ENCODE data around the gene TSHR.

Gene TSHR

DNA sequence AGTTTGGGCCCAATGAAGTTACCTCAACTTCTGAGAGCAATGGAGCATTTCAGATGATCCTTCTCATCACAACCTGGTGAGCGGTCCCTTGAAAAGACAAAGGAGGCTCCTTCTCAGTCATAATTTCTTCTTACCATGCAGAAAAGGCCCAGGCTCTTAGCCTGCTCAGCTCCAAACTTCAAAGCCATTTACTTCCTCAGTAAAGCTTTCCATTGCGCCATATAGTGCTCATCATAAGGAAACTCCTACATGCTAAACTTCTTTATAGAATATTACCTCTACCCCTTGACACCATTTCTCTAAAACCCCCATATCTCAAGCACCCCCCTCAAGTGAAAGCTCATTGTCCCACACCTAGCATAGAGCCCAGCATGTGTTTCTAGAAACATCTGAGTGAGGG lies 138.2 kb downstream of the TSHR start:
- TF ChIP-seq GABPA (IDR thresholded peaks at IDR 0.05; ENCODE audit: low read depth) (no peak), POLR2AphosphoS5 (IDR thresholded peaks at IDR 0.05; ENCODE audit: low read depth) (no peak), SPI1 (IDR thresholded peaks at IDR 0.05; ENCODE audit: borderline replicate concordance, low read depth) (no peak)
- TF ChIP-seq, protein P1, sequence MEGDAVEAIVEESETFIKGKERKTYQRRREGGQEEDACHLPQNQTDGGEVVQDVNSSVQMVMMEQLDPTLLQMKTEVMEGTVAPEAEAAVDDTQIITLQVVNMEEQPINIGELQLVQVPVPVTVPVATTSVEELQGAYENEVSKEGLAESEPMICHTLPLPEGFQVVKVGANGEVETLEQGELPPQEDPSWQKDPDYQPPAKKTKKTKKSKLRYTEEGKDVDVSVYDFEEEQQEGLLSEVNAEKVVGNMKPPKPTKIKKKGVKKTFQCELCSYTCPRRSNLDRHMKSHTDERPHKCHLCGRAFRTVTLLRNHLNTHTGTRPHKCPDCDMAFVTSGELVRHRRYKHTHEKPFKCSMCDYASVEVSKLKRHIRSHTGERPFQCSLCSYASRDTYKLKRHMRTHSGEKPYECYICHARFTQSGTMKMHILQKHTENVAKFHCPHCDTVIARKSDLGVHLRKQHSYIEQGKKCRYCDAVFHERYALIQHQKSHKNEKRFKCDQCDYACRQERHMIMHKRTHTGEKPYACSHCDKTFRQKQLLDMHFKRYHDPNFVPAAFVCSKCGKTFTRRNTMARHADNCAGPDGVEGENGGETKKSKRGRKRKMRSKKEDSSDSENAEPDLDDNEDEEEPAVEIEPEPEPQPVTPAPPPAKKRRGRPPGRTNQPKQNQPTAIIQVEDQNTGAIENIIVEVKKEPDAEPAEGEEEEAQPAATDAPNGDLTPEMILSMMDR (IDR thresholded peaks at IDR 0.05; ENCODE audit: insufficient read depth, low read length), result no peak
- TF ChIP-seq, protein P2, sequence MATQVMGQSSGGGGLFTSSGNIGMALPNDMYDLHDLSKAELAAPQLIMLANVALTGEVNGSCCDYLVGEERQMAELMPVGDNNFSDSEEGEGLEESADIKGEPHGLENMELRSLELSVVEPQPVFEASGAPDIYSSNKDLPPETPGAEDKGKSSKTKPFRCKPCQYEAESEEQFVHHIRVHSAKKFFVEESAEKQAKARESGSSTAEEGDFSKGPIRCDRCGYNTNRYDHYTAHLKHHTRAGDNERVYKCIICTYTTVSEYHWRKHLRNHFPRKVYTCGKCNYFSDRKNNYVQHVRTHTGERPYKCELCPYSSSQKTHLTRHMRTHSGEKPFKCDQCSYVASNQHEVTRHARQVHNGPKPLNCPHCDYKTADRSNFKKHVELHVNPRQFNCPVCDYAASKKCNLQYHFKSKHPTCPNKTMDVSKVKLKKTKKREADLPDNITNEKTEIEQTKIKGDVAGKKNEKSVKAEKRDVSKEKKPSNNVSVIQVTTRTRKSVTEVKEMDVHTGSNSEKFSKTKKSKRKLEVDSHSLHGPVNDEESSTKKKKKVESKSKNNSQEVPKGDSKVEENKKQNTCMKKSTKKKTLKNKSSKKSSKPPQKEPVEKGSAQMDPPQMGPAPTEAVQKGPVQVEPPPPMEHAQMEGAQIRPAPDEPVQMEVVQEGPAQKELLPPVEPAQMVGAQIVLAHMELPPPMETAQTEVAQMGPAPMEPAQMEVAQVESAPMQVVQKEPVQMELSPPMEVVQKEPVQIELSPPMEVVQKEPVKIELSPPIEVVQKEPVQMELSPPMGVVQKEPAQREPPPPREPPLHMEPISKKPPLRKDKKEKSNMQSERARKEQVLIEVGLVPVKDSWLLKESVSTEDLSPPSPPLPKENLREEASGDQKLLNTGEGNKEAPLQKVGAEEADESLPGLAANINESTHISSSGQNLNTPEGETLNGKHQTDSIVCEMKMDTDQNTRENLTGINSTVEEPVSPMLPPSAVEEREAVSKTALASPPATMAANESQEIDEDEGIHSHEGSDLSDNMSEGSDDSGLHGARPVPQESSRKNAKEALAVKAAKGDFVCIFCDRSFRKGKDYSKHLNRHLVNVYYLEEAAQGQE (IDR thresholded peaks at IDR 0.05; ENCODE audit: insufficient replicate concordance, low read depth), result no peak
- Histone ChIP-seq H3K27me3 (ENCODE audit: insufficient read depth, poor library complexity, severe bottlenecking) (no peaks in the 10 kb centered on the region), H3K27ac (replicated peaks) (no peak overlapping the region), H3K4me3 (replicated peaks; ENCODE audit: insufficient read depth, low read length) (no peak overlapping the region)
- peak in 1 of 2 experiments; percentile 12 for DNase-seq (ENCODE audit: low read depth in 1 of 2, low spot score in 1 of 2)

DNA sequence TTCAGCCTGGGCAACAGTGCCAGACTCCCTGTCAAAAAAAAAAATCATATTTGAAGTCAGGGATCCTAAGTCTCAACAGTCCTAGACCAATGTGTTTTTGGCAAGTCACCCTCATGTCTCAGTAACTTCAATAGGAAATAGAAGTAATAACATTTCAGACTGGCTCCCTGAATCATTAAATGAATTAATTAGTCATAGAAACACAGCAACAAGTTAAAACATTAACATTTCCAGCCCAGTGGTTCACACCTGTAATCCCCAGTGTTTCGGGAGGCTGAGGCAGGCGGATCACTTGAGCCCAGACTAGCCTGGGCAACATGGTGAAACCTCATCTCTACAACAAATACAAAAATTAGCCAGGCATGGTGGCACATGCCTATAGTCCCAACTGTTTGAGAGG lies 140.1 kb downstream of the TSHR start:
- Histone ChIP-seq H3K4me3 (replicated peaks; ENCODE audit: insufficient read depth, low read length) (no peak overlapping the region), H3K27me3 (ENCODE audit: insufficient read depth, poor library complexity, severe bottlenecking) (no peaks in the 10 kb centered on the region), H3K27ac (replicated peaks) (no peak overlapping the region)
- DNase-seq (ENCODE audit: low read depth in 1 of 2, low spot score in 1 of 2), result no peak
- TF ChIP-seq, protein P2 (IDR thresholded peaks at IDR 0.05; ENCODE audit: insufficient replicate concordance, low read depth), result no peak
- TF ChIP-seq SPI1 (IDR thresholded peaks at IDR 0.05; ENCODE audit: borderline replicate concordance, low read depth), result no peak
- no peak for TF ChIP-seq POLR2AphosphoS5 (IDR thresholded peaks at IDR 0.05; ENCODE audit: low read depth)
- TF ChIP-seq GABPA (IDR thresholded peaks at IDR 0.05; ENCODE audit: low read depth), result no peak
- TF ChIP-seq, protein P1 (IDR thresholded peaks at IDR 0.05; ENCODE audit: insufficient read depth, low read length), result no peak

DNA sequence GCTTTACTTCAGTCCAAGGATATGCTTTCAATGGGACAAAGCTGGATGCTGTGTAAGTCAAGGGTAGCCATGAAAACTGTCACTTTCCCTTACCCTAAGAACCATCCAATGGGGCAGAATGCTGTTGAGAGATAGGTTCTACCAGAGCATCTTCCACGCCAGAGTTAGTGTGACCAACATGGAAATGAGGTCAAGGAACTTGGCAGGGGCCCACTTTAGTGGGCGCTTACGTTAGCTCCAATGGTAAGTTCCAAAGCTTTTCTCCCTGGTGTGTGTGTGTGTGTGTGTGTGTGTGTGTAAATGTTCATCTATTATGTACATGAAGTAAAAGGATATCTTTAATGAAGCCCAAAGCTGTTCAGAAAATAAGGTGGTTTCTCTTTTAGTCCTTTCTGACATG lies 141.2 kb downstream of the TSHR start:
- no peak for TF ChIP-seq SPI1 (IDR thresholded peaks at IDR 0.05; ENCODE audit: borderline replicate concordance, low read depth)
- TF ChIP-seq, protein P2 (IDR thresholded peaks at IDR 0.05; ENCODE audit: insufficient replicate concordance, low read depth), result no peak
- no peak for TF ChIP-seq POLR2AphosphoS5 (IDR thresholded peaks at IDR 0.05; ENCODE audit: low read depth)
- TF ChIP-seq, protein P1 (IDR thresholded peaks at IDR 0.05; ENCODE audit: insufficient read depth, low read length), result no peak
- no peak for TF ChIP-seq GABPA (IDR thresholded peaks at IDR 0.05; ENCODE audit: low read depth)
- no peaks in the 10 kb centered on the region for H3K27me3 ChIP-seq (ENCODE audit: insufficient read depth, poor library complexity, severe bottlenecking)
- DNase-seq (ENCODE audit: low read depth in 1 of 2, low spot score in 1 of 2), result no peak
- H3K4me3 ChIP-seq (replicated peaks; ENCODE audit: insufficient read depth, low read length), result no peak overlapping the region
- H3K27ac ChIP-seq (replicated peaks), result no peak overlapping the region

Data from HL-60 (cell line).